Fibroblast of peridontal ligament (primary cell): ENCODE measurements around the gene CTDSPL.

Source experiments
- DNase-seq: peaks from one replicate; pipeline ENCODE4 v3.0.0-alpha.2; 2010; ENCODE audit errors: extremely low read depth

CTDSPL gene

GRCh38 chr3:38016847-38017444 is 155.3 kb downstream of the CTDSPL start:
- DNase-seq: no peak

DNA sequence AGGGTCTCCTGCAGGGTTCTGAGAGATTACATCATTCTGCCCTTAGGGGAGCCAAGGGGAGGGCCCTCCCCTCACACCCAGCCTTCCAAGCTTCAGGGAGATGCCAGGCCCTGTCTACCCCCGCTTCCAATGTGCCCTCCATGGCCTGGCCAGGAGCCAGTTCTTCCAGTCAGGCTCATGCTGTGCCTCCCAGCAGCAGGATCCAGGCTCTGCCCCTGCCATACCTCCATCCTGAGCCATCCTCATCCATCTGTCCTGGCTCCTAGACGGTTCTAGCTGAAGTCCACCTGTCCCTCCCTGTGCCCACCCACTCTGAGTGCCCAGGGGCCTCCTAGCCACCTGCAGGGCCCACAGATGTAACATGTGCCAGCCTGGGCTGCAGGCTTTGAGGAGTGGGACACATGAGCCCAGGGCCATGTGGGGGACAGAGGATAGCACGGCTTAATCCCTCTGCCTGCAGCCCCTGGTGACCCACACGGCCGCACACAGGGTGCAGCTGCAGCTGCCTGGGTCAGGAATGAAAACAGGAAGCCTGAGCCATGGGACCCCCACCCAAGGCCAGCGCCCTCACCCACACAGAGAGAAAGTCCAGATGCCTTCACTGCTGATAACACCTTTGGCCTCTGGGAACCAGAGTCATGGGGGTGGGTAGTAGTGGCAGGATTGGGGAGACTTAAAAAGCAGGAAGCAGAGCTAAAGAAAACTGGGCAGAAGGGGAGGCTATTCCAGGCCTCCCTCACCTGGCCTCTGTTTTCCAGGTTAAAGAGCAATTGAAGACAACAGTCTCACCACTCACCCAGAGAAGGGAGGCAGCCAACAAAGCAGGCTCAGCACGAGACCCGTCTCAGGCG is 156.0 kb downstream of the CTDSPL start:
- DNase-seq: no peak

- DNase-seq: no peak
Measured at GRCh38 chr3:38018296-38019266, 156.9 kb downstream of the CTDSPL start.

DNA sequence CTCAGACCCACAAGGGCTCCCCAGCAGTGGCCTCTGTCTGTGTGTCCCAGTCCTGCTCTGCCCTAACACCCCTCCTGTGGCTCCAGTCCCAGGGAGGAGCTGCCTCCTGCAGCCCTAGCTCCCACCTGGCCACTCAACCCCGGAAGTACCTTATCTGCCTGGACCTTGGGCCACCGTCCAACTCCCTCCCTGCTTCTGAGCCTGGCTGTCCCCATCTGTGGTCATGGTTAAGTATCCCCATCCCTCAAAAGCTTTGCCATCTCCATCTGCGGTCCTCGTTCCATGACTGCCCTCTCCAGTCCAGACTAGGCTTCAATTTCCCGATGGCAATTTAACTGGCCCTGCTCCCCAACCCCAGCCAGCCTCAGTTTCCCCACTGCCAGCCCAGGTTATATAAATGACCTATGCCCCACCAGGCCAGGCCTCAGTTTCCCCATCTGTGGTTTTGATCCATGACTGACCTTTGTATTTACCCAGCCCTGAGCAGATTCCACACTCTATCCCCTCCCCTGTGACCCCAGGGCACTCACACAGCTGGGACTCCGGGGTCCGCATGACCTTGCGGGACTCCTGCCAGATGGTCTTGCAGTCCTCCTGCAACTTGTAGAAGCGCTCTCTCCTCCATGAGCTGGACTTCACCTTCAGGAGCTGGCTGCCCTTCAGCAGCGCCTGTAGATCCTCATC is 158.1 kb downstream of the CTDSPL start:
- no peak for DNase-seq

- no peak for DNase-seq
Measured at GRCh38 chr3:38020342-38020726, 158.7 kb downstream of the CTDSPL start.

DNA sequence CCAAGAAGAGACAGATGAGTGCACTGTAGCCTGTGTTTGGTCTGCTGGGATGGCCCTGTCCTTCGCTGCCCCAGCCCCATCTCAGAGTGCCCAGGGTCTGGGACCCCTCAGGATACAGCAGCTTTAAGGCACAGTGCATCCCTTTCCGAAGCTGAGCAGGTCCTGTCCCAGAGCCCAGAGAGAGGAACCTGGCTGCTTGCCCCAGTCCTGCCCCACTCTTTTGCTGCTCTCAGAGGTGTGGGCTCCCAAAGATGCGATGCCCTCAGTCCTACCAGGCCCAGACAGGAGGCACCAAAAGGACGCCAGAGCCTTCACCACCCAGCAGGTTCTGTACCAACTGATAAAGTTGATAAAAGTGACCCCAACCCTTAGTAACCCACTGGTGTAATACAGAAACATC is 159.5 kb downstream of the CTDSPL start:
- no peak for DNase-seq

GRCh38 chr3:38022301-38022700 is 160.6 kb downstream of the CTDSPL start:
- DNase-seq: no peak

DNA sequence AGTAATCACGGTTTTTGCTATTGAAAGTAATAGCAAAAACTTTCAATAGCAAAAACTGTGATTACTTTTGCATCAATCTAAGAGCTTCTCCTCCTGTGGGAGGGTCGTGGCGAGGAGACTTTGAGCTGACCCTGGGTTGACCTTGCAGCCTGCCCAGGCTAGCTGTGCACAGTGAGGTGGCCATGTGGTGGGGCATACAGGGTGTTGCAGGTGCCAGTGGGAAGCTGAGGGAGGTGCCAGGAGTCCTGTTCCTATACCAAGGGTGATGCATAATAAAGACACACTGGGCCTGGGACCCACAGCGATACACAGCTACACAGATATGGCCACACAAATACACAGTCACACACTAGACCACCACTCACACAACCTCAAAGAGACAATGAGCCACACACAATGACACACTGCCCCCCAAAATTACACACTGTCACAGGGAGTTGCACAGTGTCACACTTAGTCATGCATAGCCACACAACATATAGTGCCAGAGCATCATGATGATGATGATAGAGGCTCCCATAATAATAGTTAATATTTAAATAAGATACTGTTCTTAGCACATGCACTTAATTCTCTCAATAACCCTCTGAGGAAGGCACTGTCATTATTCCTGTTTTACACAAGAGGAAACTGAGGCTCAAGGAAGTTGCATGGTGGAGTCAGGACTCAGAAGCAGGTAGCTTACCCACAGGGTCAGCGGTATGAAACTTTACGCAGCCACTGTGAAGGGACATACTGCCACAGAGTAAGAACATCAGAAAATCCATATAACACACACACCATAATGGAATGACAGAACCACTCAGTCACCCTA is 161.4 kb downstream of the CTDSPL start:
- no peak for DNase-seq

GRCh38 chr3:38026856-38027255 is 165.2 kb downstream of the CTDSPL start:
- DNase-seq: no peak

GRCh38 chr3:38027466-38028465 is 166.1 kb downstream of the CTDSPL start:
- no peak for DNase-seq

- DNase-seq: no peak
Measured at GRCh38 chr3:38028621-38029361, 167.1 kb downstream of the CTDSPL start.

DNA sequence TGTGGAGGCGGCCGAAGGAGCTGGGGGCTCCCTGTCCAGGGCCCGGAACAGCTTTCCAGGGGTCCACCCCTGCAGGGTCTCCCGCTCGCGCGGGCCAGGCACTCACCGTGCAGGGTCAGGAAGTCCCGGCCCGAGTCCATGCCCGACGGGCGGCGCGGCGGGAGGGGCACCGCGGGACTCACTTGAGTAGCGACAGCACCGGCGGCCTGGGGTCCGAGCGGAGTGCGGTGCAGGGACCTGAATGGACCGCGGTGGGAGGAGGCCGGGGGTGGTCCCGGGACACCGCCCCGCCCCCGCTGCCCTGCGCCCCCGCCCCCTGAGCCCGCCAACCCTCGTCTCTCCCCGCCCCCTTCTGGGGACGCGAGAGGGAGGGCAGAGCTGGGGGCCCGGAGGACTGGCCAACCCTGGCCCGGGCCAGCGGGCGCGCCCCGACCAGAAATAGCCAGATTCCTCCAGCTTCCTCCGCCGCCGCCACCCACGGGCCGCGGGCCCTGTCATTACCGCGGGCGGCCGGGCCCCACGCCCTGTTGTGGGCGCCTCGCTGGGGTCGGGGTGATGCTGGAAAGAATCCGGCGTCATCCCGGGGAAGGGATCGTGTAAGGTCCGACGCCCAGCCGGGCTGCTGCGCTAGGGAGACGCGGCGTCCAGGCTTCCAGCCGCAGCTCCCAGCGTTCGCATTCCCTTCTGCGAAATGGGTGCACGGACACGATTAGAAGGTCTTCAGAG is 167.9 kb downstream of the CTDSPL start, which contains the start of gene PLCD1:
Gene PLCD1, minus strand, starts transcription at position 243 of the 726 bp plus-strand sequence. Its CDS starts 103 bp downstream, at position 140.
- peak; percentile 64 for DNase-seq

DNA sequence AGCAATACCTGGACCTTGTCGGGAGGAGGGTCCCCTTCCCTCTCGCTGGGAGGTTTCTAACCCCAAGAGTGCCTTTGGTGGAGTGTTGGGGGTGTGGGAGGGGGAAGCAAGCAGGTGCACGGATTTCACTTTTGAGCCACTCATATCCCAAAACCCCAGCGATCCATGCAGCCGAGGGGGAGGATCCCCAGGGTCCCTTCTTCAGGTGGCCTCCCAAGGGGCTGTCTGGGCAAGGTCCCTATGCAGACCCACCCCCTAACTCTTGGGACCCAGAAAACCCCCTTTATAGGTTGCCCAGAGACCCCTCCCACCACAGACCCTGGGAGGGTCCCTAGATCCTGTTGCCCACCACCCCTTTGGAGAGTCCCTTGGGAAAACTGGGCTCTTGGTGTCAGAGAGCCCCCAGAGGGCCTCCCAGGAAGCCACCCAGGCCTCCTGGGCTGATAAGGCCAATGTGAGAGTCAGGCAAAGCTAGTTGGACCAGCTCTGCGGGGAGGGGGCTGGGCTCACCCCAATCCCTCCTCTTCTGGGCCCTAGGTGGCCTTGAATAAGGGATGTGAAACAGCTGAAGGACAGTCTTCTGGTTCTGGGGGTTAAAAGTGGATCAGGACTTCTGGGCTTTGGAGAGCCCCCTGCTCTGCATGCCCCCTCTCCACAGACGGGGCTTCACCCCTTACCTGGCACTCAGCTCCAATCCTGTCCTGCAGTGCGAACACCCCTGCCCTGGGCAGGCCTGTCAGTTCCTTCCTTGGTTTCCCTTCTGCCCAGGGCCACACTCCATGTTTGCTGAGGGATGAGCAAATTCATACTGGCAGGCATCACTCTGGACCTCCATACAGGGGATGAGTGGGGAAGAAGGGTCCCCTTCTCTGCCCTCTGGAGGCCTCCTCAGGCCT is 168.7 kb downstream of the CTDSPL start:
- DNase-seq: no peak

- peak; percentile 26 for DNase-seq
Measured at GRCh38 chr3:38031022-38031994, 169.6 kb downstream of the CTDSPL start.

DNA sequence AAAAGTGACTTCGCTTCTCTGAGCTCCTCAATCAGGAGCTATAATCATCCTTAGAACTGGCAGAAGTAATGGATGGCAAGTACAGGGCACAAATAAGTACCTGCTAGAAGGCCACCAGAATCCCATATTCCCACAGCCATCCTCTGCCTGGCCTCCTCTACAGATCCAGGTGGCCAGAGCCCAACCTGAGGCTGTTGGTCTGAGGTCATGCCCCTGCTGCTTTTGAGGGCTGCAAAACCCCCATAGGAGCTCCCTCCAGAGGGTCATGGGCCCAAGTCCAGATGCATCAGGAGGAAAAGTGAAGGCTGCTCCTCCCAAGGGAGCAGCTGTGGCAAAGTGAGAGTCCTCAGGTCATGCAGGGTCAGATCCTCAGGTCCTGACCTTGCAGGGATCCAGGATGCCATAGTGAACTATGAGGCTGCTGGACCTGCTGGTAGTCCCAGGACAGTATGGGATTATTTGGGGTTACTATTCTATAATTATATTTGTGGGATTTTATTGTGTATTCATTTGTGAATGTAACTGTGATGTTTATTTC is 170.7 kb downstream of the CTDSPL start:
- no peak for DNase-seq
